Measurements from ENCODE around the gene TMEM239. TPM values are rescaled to one million over a fixed set of nuclear protein-coding genes. Genes with fewer than 3 reads are reported as not detected.

Gene TMEM239
- polyA plus RNA-seq, 1 donor from 2014 or later = not detected

DNA sequence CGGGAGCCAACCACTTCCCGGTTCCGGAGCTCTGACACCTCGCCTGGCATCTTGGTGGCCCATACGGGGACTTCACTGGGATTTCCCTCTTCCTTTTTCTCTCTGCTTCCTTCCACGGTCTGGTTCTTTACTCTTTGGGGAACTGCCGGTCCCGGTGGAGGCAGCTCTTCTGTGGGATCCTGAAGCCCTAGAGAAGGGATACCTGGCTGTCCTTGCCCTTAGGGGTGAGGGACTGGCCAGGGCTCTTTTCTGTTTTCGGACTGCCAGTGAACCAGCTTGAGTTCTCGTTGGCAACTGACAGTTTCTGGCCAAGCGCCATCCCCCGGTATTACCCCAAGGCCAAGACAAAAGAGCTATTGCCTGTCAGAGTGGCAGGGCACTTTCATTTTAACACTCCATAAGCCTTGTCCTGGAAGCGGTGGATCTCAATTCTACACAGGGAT is 14.9 kb upstream of the TMEM239 start:
- Histone ChIP-seq H3K4me2 (ENCODE audit: low read length) (no peak overlapping the region), H4K20me1 (ENCODE audit: insufficient read depth) (no peaks in the 10 kb centered on the region), H3K9me2 (ENCODE audit: insufficient read depth, low read length) (no peaks in the 10 kb centered on the region), H3K27ac (ENCODE audit: low read length) (no peak overlapping the region), H3K9me3 (ENCODE audit: low read length) (no peaks in the 10 kb centered on the region), H3K27me3 (ENCODE audit: insufficient read depth, low read depth, low read length) (peaks cover 65% of the 10 kb centered on the region), H3K9ac (ENCODE audit: low read length) (no peak overlapping the region), H3K4me3 (ENCODE audit: low read length) (peak overlapping the region; percentile 75), H3K36me3 (ENCODE audit: insufficient read depth, low read length) (no peaks in the 10 kb centered on the region), H2AFZ (ENCODE audit: low read depth, low read length) (no peak overlapping the region), H3K79me2 (replicated peaks; ENCODE audit: insufficient read depth, low read length) (no peaks in the 10 kb centered on the region), H3F3A (ENCODE audit: insufficient read depth, low read length, poor library complexity, severe bottlenecking) (no peaks in the 10 kb centered on the region)
- no peak for TF ChIP-seq RAD21 (conservative IDR thresholded peaks at IDR 0.05)
- no peak for TF ChIP-seq EP300 (conservative IDR thresholded peaks at IDR 0.05; ENCODE audit: poor library complexity, severe bottlenecking)
- TF ChIP-seq MXI1 (conservative IDR thresholded peaks at IDR 0.05; ENCODE audit: poor library complexity, severe bottlenecking) = no peak
- TF ChIP-seq SMC3 (conservative IDR thresholded peaks at IDR 0.05; ENCODE audit: poor library complexity) = no peak

GRCh38 chr20:2804041-2804828 is 11.9 kb upstream of the TMEM239 start:
- Histone ChIP-seq H3K4me3 (ENCODE audit: low read length) (no peak overlapping the region), H3K79me2 (replicated peaks; ENCODE audit: insufficient read depth, low read length) (no peaks in the 10 kb centered on the region), H3F3A (ENCODE audit: insufficient read depth, low read length, poor library complexity, severe bottlenecking) (no peaks in the 10 kb centered on the region), H2AFZ (ENCODE audit: low read depth, low read length) (no peak overlapping the region), H3K9me3 (ENCODE audit: low read length) (no peaks in the 10 kb centered on the region), H3K4me2 (ENCODE audit: low read length) (no peak overlapping the region), H3K36me3 (ENCODE audit: insufficient read depth, low read length) (no peaks in the 10 kb centered on the region), H4K20me1 (ENCODE audit: insufficient read depth) (no peaks in the 10 kb centered on the region), H3K27me3 (ENCODE audit: insufficient read depth, low read depth, low read length) (peaks cover 71% of the 10 kb centered on the region), H3K27ac (ENCODE audit: low read length) (no peak overlapping the region), H3K9ac (ENCODE audit: low read length) (no peak overlapping the region), H3K9me2 (ENCODE audit: insufficient read depth, low read length) (no peaks in the 10 kb centered on the region)
- TF ChIP-seq, protein P1, sequence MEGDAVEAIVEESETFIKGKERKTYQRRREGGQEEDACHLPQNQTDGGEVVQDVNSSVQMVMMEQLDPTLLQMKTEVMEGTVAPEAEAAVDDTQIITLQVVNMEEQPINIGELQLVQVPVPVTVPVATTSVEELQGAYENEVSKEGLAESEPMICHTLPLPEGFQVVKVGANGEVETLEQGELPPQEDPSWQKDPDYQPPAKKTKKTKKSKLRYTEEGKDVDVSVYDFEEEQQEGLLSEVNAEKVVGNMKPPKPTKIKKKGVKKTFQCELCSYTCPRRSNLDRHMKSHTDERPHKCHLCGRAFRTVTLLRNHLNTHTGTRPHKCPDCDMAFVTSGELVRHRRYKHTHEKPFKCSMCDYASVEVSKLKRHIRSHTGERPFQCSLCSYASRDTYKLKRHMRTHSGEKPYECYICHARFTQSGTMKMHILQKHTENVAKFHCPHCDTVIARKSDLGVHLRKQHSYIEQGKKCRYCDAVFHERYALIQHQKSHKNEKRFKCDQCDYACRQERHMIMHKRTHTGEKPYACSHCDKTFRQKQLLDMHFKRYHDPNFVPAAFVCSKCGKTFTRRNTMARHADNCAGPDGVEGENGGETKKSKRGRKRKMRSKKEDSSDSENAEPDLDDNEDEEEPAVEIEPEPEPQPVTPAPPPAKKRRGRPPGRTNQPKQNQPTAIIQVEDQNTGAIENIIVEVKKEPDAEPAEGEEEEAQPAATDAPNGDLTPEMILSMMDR (IDR thresholded peaks at IDR 0.05; ENCODE audit: poor library complexity, severe bottlenecking) = no peak
- TF ChIP-seq SMC3 (conservative IDR thresholded peaks at IDR 0.05; ENCODE audit: poor library complexity) (no peak), RAD21 (conservative IDR thresholded peaks at IDR 0.05) (no peak), EZH2 (IDR thresholded peaks at IDR 0.05; ENCODE audit: borderline replicate concordance, insufficient read depth, low read length, poor library complexity, severe bottlenecking) (no peak)

- H3K27me3 ChIP-seq (ENCODE audit: insufficient read depth, low read depth, low read length) = peaks cover 63% of the 10 kb centered on the region
- no peak overlapping the region for H3K4me3 ChIP-seq (ENCODE audit: low read length)
- no peaks in the 10 kb centered on the region for H3K79me2 ChIP-seq (replicated peaks; ENCODE audit: insufficient read depth, low read length)
- H2AFZ ChIP-seq (ENCODE audit: low read depth, low read length) = no peak overlapping the region
- H4K20me1 ChIP-seq (ENCODE audit: insufficient read depth) = no peaks in the 10 kb centered on the region
- no peak overlapping the region for H3K4me2 ChIP-seq (ENCODE audit: low read length)
- H3F3A ChIP-seq (ENCODE audit: insufficient read depth, low read length, poor library complexity, severe bottlenecking) = no peaks in the 10 kb centered on the region
- no peaks in the 10 kb centered on the region for H3K9me2 ChIP-seq (ENCODE audit: insufficient read depth, low read length)
- H3K9ac ChIP-seq (ENCODE audit: low read length) = no peak overlapping the region
- TF ChIP-seq, protein P1 (IDR thresholded peaks at IDR 0.05; ENCODE audit: poor library complexity, severe bottlenecking) = no peak
- no peak for TF ChIP-seq EP300 (conservative IDR thresholded peaks at IDR 0.05; ENCODE audit: poor library complexity, severe bottlenecking)
- no peak for TF ChIP-seq MXI1 (conservative IDR thresholded peaks at IDR 0.05; ENCODE audit: poor library complexity, severe bottlenecking)
- no peak for TF ChIP-seq TAF1 (IDR thresholded peaks at IDR 0.05; ENCODE audit: low read depth)
- no peak for TF ChIP-seq POLR2AphosphoS5 (IDR thresholded peaks at IDR 0.05)
- no peak for TF ChIP-seq SMC3 (conservative IDR thresholded peaks at IDR 0.05; ENCODE audit: poor library complexity)
- TF ChIP-seq EZH2 (IDR thresholded peaks at IDR 0.05; ENCODE audit: borderline replicate concordance, insufficient read depth, low read length, poor library complexity, severe bottlenecking) = no peak
- TF ChIP-seq, protein P2, sequence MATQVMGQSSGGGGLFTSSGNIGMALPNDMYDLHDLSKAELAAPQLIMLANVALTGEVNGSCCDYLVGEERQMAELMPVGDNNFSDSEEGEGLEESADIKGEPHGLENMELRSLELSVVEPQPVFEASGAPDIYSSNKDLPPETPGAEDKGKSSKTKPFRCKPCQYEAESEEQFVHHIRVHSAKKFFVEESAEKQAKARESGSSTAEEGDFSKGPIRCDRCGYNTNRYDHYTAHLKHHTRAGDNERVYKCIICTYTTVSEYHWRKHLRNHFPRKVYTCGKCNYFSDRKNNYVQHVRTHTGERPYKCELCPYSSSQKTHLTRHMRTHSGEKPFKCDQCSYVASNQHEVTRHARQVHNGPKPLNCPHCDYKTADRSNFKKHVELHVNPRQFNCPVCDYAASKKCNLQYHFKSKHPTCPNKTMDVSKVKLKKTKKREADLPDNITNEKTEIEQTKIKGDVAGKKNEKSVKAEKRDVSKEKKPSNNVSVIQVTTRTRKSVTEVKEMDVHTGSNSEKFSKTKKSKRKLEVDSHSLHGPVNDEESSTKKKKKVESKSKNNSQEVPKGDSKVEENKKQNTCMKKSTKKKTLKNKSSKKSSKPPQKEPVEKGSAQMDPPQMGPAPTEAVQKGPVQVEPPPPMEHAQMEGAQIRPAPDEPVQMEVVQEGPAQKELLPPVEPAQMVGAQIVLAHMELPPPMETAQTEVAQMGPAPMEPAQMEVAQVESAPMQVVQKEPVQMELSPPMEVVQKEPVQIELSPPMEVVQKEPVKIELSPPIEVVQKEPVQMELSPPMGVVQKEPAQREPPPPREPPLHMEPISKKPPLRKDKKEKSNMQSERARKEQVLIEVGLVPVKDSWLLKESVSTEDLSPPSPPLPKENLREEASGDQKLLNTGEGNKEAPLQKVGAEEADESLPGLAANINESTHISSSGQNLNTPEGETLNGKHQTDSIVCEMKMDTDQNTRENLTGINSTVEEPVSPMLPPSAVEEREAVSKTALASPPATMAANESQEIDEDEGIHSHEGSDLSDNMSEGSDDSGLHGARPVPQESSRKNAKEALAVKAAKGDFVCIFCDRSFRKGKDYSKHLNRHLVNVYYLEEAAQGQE (IDR thresholded peaks at IDR 0.05; ENCODE audit: borderline replicate concordance) = no peak
- TF ChIP-seq RAD21 (conservative IDR thresholded peaks at IDR 0.05) = no peak
- H3K36me3 ChIP-seq (ENCODE audit: insufficient read depth, low read length) = no peaks in the 10 kb centered on the region
- no peaks in the 10 kb centered on the region for H3K9me3 ChIP-seq (ENCODE audit: low read length)
- H3K27ac ChIP-seq (ENCODE audit: low read length) = no peak overlapping the region
Measured at GRCh38 chr20:2804852-2805688, 11.1 kb upstream of the TMEM239 start.

Measured in neural cell (in vitro differentiated cells).